ENCODE results near the gene EGF.
"Not testable (repeated sequence)": the region's sequence is repeated elsewhere in the genome, so short reads cannot be mapped to it uniquely, and the experiment has no call there.

The EGF gene

GRCh38 chr4:109944591-109944990 is 31.9 kb downstream of the EGF start:
- H3K4me3 ChIP-seq (ENCODE audit: low read depth, low read length) = no peak overlapping the region
- no peak for TF ChIP-seq CTCF (IDR thresholded peaks at IDR 0.05; ENCODE audit: insufficient read depth, low read depth, low read length, missing control alignments)
- DNase-seq (ENCODE audit: low read depth) = no peak

GRCh38 chr4:109945056-109945455 is 32.4 kb downstream of the EGF start:
- H3K4me3 ChIP-seq (ENCODE audit: low read depth, low read length) = no peak overlapping the region
- DNase-seq (ENCODE audit: low read depth) = no peak
- TF ChIP-seq CTCF (IDR thresholded peaks at IDR 0.05; ENCODE audit: insufficient read depth, low read depth, low read length, missing control alignments) = no peak

- TF ChIP-seq CTCF (IDR thresholded peaks at IDR 0.05; ENCODE audit: insufficient read depth, low read depth, low read length, missing control alignments) = no peak
- no peak for DNase-seq (ENCODE audit: low read depth)
- no peak overlapping the region for H3K4me3 ChIP-seq (ENCODE audit: low read depth, low read length)
Observed at GRCh38 chr4:109946120-109946519, 33.4 kb downstream of the EGF start.

- no peak for DNase-seq (ENCODE audit: low read depth)
- H3K4me3 ChIP-seq (ENCODE audit: low read depth, low read length) = no peak overlapping the region
- TF ChIP-seq CTCF (IDR thresholded peaks at IDR 0.05; ENCODE audit: insufficient read depth, low read depth, low read length, missing control alignments) = no peak
Observed at GRCh38 chr4:109947457-109947856, 34.8 kb downstream of the EGF start.

GRCh38 chr4:109947918-109948317 is 35.2 kb downstream of the EGF start:
- TF ChIP-seq CTCF (IDR thresholded peaks at IDR 0.05; ENCODE audit: insufficient read depth, low read depth, low read length, missing control alignments) = no peak

GRCh38 chr4:109949099-109949718 is 36.5 kb downstream of the EGF start:
- not testable (repeated sequence) for H3K4me3 ChIP-seq (ENCODE audit: low read depth, low read length); DNase-seq (ENCODE audit: low read depth)

More at GRCh38 chr4:109947918-109948317, 35.2 kb downstream of the EGF start:
- no peak for DNase-seq (ENCODE audit: low read depth)
- no peak overlapping the region for H3K4me3 ChIP-seq (ENCODE audit: low read depth, low read length)

GRCh38 chr4:109952612-109953011 is 39.9 kb downstream of the EGF start:
- TF ChIP-seq CTCF (IDR thresholded peaks at IDR 0.05; ENCODE audit: insufficient read depth, low read depth, low read length, missing control alignments) = no peak
- no peak overlapping the region for H3K4me3 ChIP-seq (ENCODE audit: low read depth, low read length)
- no peak for DNase-seq (ENCODE audit: low read depth)

All from GM12865 (cell line).